ENCODE measurements around the gene RAB24. TPM values are rescaled to one million over a fixed set of nuclear protein-coding genes. Genes with fewer than 3 reads are reported as not detected.
"Not testable (repeated sequence)": the region's sequence is repeated elsewhere in the genome, so short reads cannot be mapped to it uniquely, and the experiment has no call there.

RAB24 gene
- total RNA-seq: 10 to 100 TPM; 21.5 to 28.7 TPM

- Mint-ChIP-seq H3K4me3 (peak within 1 kb of the TSS; percentile 86), H3K27ac (peak within 1 kb of the TSS; percentile 82), H3K4me1 (peaks cover 44% of the 10 kb centered on the region), H3K36me3 (ENCODE audit: low read depth) (peaks cover 65% of the 10 kb centered on the region), H3K9me3 (no peaks in the 10 kb centered on the region), H3K27me3 (no peaks in the 10 kb centered on the region)
- ATAC-seq (replicated peaks): peak; percentile 85
Measured at GRCh38 chr5:177303121-177303924, at the start of gene RAB24, which contains the start of gene PRELID1. RAB24 (minus strand) TSS chr5:177303719; CDS start chr5:177303288, 431 bp downstream. PRELID1 (plus strand) TSS chr5:177303799; CDS start chr5:177303986, 187 bp downstream.

- H3K36me3 Mint-ChIP-seq (ENCODE audit: low read depth): peaks cover 38% of the 10 kb centered on the region
- H3K4me3 Mint-ChIP-seq: peak overlapping the region; percentile 31
- no peaks in the 10 kb centered on the region for H3K27me3 Mint-ChIP-seq
- H3K4me1 Mint-ChIP-seq: peaks cover 47% of the 10 kb centered on the region
- no peaks in the 10 kb centered on the region for H3K9me3 Mint-ChIP-seq
- no peak for ATAC-seq (replicated peaks)
- H3K27ac Mint-ChIP-seq: no peak overlapping the region
Measured at GRCh38 chr5:177353093-177353492, 49.6 kb upstream of the RAB24 start.

DNA sequence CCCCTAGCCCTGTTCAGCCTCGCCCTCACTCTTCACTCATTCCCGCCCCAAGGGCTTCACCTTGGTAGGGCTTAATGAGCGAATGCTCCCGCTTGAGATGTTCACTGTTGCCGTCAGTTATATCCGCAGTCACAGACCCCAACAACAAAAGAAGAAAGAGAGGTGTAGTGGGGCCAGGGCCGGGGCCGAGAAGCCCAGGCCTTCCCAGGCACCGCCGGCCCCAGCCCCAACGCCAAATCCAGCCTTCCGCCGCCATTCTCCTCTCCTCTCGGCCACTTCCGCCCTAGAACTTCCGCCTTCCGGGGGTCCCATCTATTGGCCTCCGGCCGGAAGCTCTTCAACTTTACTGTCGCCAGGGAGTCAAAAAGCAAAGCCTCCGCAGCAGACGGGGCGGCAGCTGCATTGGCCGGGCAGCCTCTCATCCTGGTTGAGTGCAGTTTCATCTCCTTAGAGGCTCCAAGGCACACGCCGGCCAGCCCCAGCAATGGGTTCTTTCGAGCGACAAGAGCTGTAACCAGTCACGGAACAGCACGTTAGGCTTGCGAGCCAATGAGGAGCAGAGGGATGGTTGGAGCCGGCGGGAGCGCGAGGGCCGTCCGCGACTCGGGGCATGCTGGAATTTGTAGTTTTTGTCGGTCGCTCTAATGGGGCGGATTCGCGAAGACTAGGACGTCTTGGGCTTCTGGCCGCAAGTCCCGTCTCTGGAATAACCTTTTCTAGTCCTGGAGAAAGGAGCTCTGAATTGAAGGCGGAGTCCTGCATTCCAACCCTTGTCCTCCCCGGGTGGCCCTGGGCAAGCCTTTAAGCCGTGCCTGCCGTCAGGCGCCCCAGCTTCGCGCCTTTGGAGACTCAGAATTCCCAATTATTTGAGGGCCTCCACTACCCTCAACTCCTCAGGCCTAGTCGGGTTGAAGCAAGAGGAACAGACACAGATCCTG, 48.1 kb upstream of the RAB24 start, which contains the start of gene LMAN2:
TSS of gene LMAN2 (minus strand) at position 277 of the 938 bp plus-strand sequence. CDS start at position 256, 21 bp downstream.
- Mint-ChIP-seq H3K4me1 (peaks cover 40% of the 10 kb centered on the region), H3K9me3 (no peaks in the 10 kb centered on the region), H3K27me3 (no peaks in the 10 kb centered on the region), H3K4me3 (peak within 1 kb of the TSS; percentile 91), H3K27ac (peak within 1 kb of the TSS; percentile 99), H3K36me3 (ENCODE audit: low read depth) (peaks cover 40% of the 10 kb centered on the region)
- ATAC-seq (replicated peaks): peak; percentile 98

DNA sequence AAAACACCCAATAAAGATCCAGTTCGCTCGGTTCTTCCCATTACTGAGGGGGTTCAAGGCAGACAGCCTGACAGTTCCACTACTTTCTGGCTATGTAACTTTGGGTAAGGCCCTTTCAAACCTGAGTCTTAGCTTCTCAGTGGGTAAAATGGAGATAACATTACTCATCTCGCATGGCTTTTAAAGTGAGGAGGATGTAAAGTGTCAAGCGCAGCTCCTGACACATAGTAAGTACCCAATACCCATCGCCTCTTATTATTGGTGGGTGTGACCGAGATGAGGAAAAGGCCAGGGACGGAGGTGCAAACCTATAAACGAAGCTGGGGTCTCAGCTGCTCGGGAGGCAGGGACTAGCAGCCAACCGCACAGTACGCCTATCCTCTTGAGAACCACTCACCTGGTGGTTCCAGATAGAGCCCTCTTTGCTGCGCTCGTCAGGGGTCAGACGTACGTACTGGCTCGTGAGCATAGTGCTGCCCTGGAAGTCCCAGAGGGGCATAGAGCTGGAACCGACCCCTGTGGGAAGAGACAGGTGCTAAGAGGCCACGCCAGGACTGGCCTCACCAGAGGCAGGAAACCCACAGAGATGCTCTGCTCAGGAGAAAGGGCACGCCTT, 47.4 kb upstream of the RAB24 start:
- ATAC-seq (replicated peaks): peak; percentile 6
- peaks cover 48% of the 10 kb centered on the region for H3K36me3 Mint-ChIP-seq (ENCODE audit: low read depth)
- peaks cover 37% of the 10 kb centered on the region for H3K4me1 Mint-ChIP-seq

DNA sequence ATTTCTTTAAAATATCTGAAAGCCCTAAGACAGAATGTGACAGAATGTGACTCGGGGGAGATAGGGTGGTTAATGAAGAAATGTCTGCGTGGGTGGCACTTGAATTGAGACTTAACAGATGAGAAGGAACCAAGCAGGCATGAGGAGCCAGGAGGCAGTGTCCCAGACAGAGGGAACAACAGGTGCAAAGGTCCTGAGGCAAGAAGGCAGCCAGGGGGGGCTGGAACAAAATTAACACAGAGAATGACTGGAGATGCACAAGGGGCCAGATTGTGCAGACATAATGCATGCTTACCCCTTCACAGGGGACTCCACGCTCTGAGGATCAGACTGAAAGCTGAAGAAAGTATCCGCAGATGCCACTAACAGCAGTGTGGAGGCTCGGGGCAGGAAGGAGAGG, 46.2 kb upstream of the RAB24 start:
- Mint-ChIP-seq H3K4me1 (peaks cover 33% of the 10 kb centered on the region), H3K36me3 (ENCODE audit: low read depth) (peaks cover 58% of the 10 kb centered on the region), H3K9me3 (no peaks in the 10 kb centered on the region), H3K4me3 (peak overlapping the region; percentile 91), H3K27ac (peak overlapping the region; percentile 99), H3K27me3 (no peaks in the 10 kb centered on the region)
- no peak for ATAC-seq (replicated peaks)

More for the DNA sequence above, 47.4 kb upstream of the RAB24 start:
- no peaks in the 10 kb centered on the region for H3K9me3 Mint-ChIP-seq
- H3K4me3 Mint-ChIP-seq: peak overlapping the region; percentile 91
- peak overlapping the region; percentile 99 for H3K27ac Mint-ChIP-seq
- no peaks in the 10 kb centered on the region for H3K27me3 Mint-ChIP-seq

DNA sequence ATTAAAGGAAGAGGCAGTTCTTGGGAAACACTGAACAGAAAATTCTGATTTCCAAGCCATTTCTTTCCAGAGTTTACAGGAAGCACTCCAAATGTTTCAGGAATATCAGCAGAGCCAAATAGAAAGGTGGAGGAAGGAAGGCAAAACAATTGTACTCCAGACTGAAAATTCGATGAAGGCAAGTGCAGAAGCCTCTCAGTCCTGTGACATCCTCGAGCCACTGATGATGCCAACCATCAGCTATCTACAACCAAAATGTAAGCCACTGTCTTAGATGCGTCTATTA, 45.8 kb upstream of the RAB24 start:
- Mint-ChIP-seq H3K36me3 (ENCODE audit: low read depth) (peaks cover 63% of the 10 kb centered on the region), H3K4me3 (peak overlapping the region; percentile 91), H3K9me3 (no peaks in the 10 kb centered on the region), H3K4me1 (peaks cover 28% of the 10 kb centered on the region), H3K27ac (peak overlapping the region; percentile 99), H3K27me3 (no peaks in the 10 kb centered on the region)
- no peak for ATAC-seq (replicated peaks)

DNA sequence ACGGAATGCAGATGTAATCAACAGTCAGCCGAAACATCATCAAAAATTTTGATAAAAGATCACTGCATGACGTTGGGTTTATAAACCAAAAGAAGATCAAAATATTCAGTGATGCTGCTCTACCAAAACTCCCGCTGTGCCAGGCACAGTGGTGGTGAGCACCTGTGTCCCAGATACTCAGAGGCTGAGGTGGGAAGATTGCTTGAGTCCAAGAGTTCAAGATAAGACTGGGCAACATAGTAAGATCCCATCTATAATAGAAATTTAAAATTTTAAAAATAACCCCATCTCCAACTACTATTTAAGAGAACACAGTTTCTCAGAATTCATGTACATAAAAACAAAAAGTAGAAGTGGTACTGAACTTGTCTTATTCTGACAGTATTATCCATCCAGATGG, 44.2 kb upstream of the RAB24 start:
- Mint-ChIP-seq H3K4me3 (peak overlapping the region; percentile 45), H3K27ac (peak overlapping the region; percentile 36), H3K4me1 (peaks cover 25% of the 10 kb centered on the region), H3K9me3 (no peaks in the 10 kb centered on the region), H3K36me3 (ENCODE audit: low read depth) (peaks cover 74% of the 10 kb centered on the region), H3K27me3 (no peaks in the 10 kb centered on the region)
- no peak for ATAC-seq (replicated peaks)

GRCh38 chr5:177346820-177347219, 43.3 kb upstream of the RAB24 start:
- no peak for ATAC-seq (replicated peaks)
- Mint-ChIP-seq H3K9me3 (no peaks in the 10 kb centered on the region), H3K27me3 (no peaks in the 10 kb centered on the region), H3K36me3 (ENCODE audit: low read depth) (peaks cover 83% of the 10 kb centered on the region), H3K27ac (peak overlapping the region; percentile 36), H3K4me1 (peaks cover 25% of the 10 kb centered on the region), H3K4me3 (peak overlapping the region; percentile 45)

- H3K27ac Mint-ChIP-seq: no peak overlapping the region
- H3K4me1 Mint-ChIP-seq: peaks cover 19% of the 10 kb centered on the region
- ATAC-seq (replicated peaks): no peak
- peaks cover 92% of the 10 kb centered on the region for H3K36me3 Mint-ChIP-seq (ENCODE audit: low read depth)
- H3K27me3 Mint-ChIP-seq: no peaks in the 10 kb centered on the region
- no peaks in the 10 kb centered on the region for H3K9me3 Mint-ChIP-seq
- H3K4me3 Mint-ChIP-seq: no peak overlapping the region
Measured at GRCh38 chr5:177344891-177345290, 41.4 kb upstream of the RAB24 start.

- no peak for ATAC-seq (replicated peaks)
- H3K36me3 Mint-ChIP-seq (ENCODE audit: low read depth): peaks cover 92% of the 10 kb centered on the region
- H3K27me3 Mint-ChIP-seq: no peaks in the 10 kb centered on the region
- H3K9me3 Mint-ChIP-seq: no peaks in the 10 kb centered on the region
- H3K4me3 Mint-ChIP-seq: no peak overlapping the region
- H3K4me1 Mint-ChIP-seq: peaks cover 15% of the 10 kb centered on the region
- no peak overlapping the region for H3K27ac Mint-ChIP-seq
Measured at GRCh38 chr5:177343777-177344176, 40.3 kb upstream of the RAB24 start.

DNA sequence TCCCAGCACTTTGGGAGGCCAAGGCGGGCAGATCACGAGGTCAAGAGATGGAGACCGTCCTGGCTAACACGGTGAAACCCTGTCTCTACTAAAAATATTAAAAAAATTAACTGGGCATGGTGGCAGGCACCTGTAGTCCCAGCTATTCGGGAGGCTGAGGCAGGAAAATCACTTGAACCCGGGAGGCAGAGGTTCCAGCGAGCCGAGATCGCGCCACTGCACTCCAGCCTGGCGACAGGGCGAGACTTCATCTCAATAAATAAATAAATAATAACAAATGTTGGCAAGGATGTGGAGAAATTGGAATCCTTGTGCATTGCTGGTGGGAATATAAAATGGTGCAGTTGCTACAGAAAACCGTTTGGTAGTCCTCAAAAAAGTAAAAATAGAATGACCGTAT, 39.5 kb upstream of the RAB24 start:
- not testable (repeated sequence) for H3K4me3 Mint-ChIP-seq; H3K9me3 Mint-ChIP-seq; ATAC-seq (replicated peaks); H3K27ac Mint-ChIP-seq; H3K27me3 Mint-ChIP-seq
- H3K4me1 Mint-ChIP-seq: peaks cover 15% of the 10 kb centered on the region
- H3K36me3 Mint-ChIP-seq (ENCODE audit: low read depth): peaks cover 88% of the 10 kb centered on the region

- H3K4me1 Mint-ChIP-seq: peaks cover 14% of the 10 kb centered on the region
- H3K4me3 Mint-ChIP-seq: peak overlapping the region; percentile 23
- H3K27ac Mint-ChIP-seq: peak overlapping the region; percentile 42
- H3K27me3 Mint-ChIP-seq: no peaks in the 10 kb centered on the region
- H3K9me3 Mint-ChIP-seq: no peaks in the 10 kb centered on the region
- ATAC-seq (replicated peaks): no peak
- H3K36me3 Mint-ChIP-seq (ENCODE audit: low read depth): peaks cover 89% of the 10 kb centered on the region
Measured at GRCh38 chr5:177339107-177339638, 35.7 kb upstream of the RAB24 start.

- H3K9me3 Mint-ChIP-seq: no peaks in the 10 kb centered on the region
- no peak overlapping the region for H3K4me3 Mint-ChIP-seq
- no peak overlapping the region for H3K27ac Mint-ChIP-seq
- ATAC-seq (replicated peaks): no peak
- peaks cover 91% of the 10 kb centered on the region for H3K36me3 Mint-ChIP-seq (ENCODE audit: low read depth)
- H3K27me3 Mint-ChIP-seq: no peaks in the 10 kb centered on the region
- peaks cover 14% of the 10 kb centered on the region for H3K4me1 Mint-ChIP-seq
Measured at GRCh38 chr5:177338251-177339106, 35.0 kb upstream of the RAB24 start.
